Measurements from ENCODE around the gene C10orf67.

Gene C10orf67

DNA sequence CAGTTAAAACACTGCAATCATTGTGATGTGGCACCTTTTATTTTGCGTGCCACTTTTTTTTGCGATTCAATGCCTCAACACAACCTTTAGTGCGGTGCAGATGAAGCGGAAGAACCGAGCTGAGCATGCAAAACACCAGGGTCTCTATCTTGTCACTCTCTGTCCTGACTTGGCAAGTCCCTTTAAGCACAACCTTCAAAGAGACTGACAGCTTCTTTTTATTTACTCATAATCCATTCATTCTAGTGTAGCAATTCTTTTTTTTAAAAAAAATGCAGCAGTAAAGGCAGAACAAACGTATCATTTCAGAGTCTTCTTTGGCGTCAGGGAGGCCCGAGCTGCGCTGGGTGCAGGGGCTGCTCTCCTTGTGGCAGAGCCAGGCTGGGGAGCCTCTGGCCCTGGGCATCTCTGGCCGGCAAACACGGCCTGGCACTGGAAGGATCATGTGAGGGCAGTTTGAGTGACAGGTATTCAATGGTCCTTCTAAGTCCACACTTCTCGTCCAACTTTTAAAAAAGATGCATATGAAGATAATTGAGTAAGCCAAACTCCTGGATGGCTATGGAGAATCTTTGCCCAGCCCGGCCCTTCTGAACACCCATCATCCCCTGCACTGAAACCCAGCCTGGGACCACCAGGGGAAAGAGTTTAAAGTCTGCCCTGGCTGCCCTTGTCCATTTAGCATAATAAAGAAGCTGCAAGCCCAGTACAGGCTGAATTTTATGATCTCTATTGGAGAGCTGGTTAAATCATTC is 148.6 kb downstream of the C10orf67 start:
- DNase-seq, result no peak

DNA sequence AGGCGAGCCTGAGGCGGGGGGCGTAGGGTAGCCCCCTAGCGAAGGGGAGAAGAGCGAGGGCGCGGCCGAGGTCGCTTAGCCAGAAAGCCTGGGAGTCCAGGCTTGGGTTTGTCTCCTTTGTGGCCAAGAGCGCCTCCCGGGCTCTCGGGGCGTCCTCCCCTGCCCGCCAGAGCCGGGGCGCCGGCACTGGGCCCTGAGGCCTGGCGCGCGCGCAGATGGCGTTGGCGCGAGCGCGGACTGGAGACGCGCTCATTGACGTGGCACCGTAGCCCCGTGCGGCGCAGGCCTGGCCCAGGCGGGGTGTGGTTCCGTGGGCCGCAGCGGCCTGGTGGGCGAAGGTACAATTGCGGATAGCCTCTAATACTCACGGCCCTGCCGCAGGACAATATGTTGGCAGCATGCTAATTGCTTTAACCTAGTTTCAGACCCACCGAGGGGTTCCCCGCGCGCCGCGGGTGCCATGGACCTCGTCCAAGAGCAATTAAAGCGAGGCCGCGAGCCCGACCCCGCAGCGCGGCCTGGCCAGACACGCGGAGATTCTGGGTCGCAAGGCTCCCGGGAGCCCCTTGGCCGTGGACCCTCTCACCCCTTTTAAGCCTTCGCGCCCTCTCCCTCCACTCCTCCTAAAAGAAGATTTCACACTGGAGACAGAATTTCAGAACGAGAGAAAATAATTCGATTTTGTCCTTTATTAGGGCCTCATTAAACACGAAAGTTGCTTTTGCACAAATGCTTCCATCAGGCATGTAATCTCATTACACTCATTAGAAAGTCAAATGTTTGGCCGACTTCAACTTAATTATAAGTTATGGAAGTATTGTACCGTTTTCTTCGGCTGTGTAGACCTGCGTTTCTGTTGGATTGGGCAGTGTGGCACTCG is 149.4 kb downstream of the C10orf67 start:
- no peak for DNase-seq

DNA sequence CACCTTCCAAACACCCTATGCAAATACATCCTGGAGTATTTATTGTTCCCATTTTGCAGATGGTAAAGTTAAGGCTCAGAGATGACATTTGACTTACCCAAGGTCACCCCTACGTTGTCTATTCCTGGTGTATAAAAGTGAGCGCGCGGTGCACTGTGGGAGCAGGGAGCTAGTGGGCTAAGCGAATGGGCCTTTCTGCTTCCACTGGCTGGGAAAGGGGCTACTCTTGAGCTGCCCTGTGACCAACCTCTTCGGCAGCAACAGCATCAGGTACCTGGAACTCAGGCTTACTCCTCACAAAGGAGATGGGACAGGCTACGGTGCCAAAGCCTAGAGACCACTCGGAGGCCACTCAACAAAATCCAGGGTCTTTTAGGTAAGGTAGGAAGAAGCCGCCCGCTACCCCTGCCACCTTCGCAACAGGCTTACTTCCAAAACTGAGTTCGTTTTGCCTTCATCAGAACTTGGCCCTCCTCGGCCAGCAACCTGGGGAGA is 150.1 kb downstream of the C10orf67 start:
- no peak for DNase-seq

DNA sequence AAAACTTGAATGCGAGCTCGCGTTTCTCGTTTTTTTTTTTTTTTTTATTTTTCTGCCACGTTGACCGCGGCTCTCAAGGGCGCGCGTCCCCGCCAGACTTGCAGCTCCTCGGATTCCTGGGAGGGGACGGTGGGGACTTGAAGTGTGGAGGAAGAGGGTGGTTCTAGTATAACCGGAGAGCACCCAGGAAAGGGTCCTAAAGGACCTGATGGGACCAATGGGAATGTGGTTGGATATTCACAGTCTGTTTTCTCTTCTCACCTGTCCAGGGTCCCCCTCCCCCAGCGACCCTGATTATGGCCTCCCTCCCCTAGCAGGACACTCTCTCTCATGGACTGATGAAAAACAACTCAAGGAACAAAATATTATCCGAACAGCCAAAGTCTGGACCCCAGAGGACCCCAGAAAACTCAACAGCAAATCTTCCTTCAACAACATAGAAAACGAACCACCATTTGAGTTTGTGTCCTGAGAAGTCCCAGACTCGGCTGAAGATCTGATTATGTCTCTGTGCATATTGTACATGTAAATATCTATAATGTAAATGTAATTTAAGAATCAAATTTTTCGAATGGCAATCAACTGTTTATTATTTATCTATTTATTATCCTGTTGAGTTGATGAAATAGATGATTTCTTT is 151.0 kb downstream of the C10orf67 start:
- DNase-seq, result no peak

DNA sequence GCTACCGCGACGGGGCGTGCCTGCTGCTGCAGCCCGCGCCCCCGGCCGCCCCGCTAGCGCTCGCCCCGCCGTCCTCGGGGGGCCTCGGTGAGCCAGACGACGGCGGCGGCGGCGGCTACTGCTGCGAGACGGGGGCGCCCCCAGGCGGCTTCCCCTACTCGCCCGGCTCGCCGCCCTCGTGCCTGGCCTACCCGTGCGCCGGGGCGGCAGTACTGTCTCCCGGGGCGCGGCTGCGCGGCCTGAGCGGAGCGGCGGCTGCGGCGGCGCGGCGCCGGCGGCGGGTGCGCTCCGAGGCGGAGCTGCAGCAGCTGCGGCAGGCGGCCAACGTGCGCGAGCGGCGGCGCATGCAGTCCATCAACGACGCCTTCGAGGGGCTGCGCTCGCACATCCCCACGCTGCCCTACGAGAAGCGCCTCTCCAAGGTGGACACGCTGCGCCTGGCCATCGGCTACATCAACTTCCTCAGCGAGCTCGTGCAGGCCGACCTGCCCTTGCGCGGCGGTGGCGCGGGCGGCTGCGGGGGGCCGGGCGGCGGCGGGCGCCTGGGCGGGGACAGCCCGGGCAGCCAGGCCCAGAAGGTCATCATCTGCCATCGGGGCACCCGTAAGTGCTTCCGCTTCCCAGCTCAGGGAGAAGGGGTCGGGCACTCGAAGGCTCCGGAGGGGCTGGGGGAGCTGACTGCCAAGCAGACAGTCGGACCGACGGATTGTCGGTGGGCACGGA is 151.7 kb downstream of the C10orf67 start:
- no peak for DNase-seq

DNA sequence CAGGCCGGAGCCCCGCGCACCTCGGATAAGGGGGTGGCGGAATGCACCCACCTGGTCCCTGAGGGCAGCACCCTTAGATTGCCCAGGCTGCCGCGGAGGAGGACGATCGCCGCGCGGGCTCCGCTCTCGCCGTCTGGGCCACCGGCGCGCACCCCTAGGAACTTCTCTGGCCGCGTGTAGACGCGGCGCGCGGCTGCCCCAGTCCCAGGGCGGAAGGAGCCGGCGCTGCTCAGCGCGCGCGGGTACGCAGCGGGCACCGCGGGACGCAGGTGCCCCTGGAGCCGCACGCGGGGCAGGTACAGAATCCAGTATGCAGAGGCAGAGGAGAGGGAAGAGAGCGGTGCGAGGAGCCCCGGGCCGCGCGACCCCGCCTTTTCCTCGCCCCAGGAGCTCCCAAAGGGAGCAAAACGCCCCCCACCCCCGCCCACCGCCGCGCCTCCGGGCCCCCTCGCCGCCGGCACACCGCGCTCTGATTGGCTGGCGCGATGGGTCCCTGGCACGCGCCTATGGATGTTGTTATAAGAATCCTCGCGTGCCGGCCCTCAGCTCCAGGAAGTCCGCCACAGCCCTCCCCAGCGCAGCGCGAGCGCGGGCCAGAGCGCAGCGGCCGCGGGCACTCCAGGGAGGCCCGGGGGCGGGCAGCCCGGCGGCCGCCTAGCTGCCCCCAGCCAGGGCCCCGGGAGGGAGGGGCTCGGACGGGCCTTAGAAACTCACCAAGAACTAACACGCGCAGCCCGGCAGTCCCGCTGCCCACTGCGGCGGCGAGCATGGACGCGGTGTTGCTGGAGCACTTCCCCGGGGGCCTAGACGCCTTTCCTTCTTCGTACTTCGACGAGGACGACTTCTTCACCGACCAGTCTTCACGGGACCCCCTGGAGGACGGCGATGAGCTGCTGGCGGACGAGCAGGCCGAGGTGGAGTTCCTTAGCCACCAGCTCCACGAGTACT is 152.6 kb downstream of the C10orf67 start, which contains the start of gene PTF1A:
TSS of gene PTF1A (plus strand) at position 549 of the 948 bp plus-strand sequence. CDS start at position 768, 219 bp downstream.
- DNase-seq, result no peak

DNA sequence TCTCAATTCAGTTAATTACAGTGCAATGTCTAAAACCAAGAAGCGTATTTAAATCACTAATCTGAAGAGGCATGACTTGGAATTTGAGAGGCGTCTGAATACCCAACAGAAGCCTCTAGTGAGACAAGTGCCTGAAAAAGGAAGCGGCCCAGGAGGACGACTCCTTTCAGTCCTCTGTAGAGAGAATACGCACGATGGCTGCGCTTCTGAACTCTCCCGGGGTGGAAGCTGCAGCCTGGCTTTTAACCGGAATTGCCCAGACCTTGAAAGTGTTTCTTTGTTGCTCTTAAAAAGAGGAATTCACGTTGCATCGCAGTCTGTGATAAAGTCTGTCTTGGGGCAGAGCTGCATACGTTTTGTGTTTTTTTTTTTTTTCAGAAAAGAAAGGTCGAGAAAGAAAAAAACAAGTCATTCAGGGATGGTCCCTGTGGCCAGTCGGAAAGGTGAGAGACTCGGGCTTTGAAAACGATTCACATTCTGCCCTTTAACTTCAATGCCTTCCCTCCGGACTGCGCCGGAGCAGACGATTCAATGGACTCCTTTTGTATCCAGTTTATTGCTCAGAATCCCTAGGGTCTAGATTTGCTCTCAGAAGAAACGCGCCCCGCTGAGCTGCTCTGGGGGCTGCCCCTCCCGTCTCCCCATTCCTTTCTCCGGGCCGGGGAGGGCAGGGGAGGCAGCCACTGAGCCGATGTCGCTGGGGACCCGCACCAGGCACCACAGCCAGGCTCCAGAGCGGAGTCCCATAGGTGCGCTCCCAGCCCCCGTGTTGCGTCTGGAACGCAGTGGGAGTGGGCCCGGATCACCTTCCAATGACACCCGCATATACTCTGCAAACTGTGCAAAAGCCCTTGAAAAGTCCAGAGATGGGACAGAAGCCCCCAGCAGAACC is 153.5 kb downstream of the C10orf67 start:
- DNase-seq, result no peak

DNA sequence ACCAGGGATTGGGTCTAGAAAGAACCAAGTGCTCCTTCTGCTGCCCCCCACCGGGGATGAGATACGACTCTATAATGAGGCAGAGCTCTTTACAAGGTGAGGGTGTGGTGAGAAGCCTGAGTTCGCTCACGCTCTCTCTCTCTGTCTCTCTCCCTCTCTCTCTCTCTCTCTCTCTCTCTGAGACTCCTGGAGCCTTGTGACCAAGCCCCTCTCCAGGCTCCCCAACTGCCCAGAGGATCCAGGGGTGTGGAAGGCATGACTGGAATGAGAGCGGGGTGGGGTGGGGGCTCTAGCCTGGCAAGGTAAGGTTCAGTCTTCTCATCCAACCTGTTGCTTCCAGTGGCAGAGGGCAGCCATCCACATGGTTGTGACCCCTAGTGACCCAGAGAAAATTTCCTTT is 155.6 kb downstream of the C10orf67 start:
- no peak for DNase-seq

DNA sequence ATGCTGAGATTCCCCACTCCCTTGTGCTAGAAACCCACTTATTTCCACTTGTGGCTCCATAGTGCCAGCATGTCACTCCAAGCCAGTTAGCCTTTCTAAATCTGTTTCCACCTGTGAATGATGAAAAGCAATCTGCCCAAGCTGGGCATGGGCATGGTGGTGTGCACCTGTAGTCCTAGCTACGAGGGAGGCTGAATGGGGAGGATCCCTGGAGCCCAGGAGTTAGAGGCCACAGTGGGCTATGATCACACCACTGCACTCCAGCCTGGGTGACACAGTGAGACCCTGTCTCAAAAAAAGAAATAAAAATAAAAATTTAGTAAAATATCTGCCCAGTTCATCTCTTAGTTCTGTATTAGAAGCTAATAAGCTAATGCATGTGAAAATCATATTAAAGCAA is 157.4 kb downstream of the C10orf67 start:
- no peak for DNase-seq

DNA sequence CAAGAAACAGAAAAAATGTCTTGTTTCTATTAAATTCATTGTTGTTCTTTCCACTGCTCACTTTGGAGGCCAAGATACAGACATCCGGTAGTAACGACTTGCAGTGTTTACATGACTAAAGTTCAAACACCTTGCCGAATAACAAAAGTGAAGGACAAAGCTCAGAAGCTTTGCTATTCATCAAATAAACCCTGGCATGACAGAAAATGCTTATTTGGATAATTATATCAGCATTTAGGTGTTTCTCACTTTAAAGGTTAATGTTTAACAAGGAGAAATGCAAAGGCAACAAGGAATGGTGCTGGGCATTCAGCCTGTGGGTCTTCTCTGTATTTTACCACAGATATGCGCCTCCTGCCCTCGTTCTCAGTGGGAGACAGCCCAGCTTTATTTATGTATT is 157.9 kb downstream of the C10orf67 start:
- no peak for DNase-seq

DNA sequence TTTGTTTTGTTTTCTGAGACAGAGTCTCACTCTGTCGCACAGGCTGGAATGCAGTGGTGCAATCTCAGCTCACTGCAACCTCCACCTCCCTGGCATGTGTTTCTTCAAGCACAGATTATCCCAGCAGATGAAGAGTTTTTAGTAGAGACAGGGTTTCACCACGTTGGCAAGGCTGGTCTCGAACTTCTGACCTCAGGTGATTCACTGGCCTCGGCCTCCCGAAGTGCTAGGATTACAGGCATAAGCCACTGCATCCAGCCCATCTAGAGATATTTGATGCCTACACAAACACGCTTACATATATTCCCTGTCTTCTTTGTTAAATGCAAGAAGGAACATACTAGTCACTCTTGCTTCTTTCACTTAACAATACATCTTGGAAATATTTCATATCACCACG is 158.4 kb downstream of the C10orf67 start:
- no peak for DNase-seq

DNA sequence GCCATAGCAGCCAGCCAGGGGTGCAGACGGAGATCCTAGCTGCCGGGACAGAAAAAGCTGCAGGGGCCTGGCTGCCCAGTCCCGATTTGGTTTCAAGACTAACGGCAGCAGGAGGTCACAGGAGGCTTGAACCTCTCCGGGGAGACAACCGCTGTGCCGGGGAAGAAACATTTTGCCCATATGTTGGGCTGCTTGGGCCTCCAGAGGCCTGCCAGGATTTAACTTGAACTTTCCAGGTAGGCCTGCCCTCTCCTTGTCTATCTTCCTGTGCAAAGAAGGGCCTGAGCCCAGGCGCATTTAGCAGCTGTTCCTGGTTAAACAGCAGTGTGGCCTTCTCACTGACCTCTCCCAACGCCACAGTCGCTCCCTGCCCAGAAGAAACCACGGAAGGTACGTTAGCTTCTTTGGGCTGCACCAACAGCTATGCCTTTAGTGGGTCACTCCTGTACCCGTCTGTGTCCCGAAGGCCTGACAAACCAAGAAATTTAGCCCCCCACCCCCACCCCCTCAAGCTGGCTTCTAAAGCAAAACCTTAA is 169.6 kb downstream of the C10orf67 start:
- DNase-seq, result no peak

DNA sequence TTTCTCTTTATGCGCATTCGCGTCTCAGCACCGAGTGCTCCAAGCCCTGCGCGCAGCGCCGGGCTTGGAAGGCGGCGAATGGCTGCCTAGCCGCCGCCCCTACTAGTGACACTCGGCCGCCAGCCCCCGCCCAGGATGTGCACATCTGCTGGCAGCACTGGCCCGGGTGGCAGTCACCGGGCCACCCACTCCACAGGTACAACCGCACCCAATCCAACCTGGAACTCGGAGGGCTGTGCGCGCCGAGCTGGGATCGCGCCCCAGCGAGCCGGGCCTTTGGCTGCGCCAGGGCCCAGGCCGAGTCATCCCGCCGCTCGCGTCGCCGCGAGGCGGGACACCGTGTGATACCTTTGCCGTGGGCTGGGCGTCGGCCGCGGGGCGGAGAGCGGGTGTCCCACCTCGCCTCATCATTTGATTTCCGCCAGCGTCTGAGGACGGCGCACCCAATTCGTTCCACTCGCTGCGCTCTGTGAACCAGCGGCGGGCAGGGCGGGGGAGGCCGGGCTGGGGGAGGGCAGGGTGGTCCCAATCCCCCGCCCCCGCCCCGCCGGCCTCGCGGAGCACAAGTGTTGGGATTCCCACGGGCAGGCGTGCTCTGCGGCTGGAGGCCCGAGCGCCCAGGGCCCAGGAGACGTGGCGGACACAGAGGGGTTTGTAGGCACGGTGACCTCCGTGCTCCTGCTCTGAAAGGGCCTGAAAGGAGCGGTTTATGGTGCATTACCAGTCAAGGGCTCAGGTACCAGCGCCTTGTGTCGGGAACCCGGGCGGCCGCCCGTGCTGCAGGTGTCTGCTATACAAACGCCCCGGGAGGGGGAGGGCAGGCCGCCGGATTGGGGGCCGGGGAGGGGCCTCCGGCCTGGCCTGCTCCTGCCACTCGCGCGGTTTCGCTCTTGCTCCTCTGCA is 170.3 kb downstream of the C10orf67 start:
- no peak for DNase-seq

DNA sequence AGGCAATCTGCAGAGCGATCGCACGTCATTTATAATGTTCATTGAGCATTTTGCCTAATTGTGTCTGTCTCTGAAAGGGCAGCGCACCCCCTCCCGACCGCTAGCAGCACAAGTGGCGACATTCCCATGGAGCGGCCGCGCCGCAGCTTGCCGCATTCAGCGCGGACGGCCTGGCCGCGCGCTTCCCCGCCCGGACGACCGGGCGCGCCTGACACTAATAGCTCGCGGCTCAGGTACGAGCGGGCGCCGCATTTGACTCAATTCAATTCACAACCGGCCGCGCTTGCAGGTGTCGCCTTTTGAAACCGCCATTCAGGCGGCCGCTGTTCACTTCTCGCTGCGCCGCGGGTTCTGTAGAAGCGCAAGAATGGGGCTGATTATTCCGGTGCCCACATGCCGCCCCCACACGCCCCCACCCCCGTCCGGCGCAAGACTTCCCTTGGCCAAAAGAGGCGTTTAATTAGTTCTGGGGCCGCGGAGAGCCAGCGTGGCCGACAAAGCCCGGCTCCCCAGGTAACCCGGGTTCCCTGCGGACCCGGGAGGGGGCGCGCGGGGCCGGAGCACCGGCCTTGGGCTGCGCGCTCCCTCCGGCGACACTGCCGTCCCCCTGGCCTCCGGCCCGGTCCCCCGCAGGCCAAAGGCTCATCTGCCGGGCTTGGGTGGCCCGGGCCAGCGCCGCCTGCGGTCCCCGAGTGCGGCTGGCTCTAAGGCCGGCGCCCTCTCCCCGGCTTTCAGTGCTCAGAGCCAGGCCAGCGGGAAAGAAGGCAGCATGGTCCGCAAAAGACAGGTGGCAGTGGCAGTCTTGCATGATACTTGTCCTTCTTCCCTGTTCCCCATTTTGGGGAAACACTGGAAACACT is 171.2 kb downstream of the C10orf67 start:
- DNase-seq, result no peak

DNA sequence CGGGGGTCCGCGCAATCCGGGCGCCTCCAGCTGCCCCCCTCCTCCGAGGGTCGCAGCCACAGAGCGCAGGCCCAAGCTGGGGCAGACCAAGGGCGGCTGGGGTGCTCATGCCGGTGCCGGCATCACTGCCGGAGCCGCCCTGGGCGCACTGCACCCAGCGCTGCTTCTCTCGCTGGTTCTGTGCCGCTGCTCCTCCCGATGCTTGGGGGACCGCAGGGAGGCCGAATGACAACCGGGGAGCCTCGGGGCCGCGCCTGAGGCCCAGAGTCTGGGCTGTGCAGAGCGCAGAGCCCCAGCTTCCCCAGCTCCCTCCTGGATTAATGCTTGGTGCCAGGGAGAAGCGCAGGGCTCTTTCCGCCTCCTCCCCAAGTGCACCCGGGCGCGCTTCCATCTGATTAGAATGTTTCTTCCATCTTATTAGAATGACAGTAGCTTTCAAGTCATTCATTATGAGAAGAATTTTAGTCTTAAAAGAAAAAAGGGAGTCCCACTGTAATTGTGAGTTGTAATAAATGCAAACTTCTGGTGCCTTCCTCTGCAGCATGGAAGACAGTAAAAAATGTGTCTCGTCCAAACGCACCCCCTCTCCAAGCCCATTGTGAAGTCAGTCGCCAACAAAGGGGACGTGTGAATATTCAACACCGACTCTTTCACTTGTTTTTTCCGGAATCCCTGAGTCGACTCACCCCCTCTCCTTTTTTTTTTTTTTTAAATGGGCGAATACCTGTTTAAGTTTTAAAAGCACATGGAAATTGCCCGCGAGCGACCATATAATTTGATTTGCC is 172.0 kb downstream of the C10orf67 start:
- no peak for DNase-seq

DNA sequence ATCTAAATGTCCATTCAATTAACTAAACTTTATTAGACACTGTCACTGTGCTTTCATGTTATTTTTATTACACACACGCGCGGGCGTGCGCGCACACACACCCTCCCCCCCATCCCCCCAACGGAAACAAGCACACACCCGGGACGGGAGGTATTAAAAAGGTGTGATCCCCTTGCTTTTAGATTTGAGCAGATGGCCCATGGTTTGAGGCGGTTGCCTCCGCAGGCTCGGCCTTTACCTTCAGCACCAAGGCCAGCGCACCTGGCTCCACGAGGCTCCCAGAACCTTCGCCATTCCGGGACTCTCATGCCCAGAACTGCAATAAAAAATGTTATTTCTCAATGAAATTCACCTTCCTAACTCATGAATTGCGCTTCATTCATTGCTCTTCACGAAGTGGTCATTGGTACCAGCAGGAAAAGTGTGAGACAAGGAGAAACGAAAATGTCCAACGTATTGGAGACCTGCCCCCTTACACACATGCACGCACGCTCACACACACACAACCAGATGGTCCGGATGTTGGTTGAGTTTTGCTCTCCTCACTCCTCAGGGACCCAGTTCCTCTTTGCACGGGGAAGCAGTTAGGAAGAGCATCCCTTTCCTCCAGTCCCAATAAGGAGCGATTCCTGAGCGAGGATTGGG is 173.2 kb downstream of the C10orf67 start:
- DNase-seq, result no peak

DNA sequence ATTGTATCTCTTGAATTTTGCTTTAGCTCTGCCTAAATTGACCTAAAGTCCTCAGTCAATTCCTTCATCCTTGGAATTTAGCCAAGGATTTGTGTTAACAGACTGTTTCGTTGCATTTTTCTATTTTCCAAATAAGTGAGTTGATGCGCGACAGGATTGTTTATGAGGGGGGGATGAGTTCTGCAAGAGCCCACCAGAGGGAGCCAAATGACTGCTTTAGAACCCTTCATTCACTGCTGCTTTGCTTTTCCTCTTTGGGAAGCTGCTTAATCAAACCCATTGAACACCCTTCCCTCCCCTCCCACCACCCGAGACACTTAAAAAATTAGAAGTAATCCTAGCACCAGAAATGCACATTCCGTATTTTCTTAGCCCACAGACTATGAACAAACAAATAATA is 186.2 kb downstream of the C10orf67 start:
- no peak for DNase-seq
